AG08396 (cell line): ENCODE results near the gene SLC35B2.

ENCODE experiments used
- DNase-seq: peaks from one replicate; pipeline ENCODE4 v3.0.0; 2012; ENCODE audit warnings: low spot score, mixed read lengths

SLC35B2 gene, protein sequence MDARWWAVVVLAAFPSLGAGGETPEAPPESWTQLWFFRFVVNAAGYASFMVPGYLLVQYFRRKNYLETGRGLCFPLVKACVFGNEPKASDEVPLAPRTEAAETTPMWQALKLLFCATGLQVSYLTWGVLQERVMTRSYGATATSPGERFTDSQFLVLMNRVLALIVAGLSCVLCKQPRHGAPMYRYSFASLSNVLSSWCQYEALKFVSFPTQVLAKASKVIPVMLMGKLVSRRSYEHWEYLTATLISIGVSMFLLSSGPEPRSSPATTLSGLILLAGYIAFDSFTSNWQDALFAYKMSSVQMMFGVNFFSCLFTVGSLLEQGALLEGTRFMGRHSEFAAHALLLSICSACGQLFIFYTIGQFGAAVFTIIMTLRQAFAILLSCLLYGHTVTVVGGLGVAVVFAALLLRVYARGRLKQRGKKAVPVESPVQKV

DNA sequence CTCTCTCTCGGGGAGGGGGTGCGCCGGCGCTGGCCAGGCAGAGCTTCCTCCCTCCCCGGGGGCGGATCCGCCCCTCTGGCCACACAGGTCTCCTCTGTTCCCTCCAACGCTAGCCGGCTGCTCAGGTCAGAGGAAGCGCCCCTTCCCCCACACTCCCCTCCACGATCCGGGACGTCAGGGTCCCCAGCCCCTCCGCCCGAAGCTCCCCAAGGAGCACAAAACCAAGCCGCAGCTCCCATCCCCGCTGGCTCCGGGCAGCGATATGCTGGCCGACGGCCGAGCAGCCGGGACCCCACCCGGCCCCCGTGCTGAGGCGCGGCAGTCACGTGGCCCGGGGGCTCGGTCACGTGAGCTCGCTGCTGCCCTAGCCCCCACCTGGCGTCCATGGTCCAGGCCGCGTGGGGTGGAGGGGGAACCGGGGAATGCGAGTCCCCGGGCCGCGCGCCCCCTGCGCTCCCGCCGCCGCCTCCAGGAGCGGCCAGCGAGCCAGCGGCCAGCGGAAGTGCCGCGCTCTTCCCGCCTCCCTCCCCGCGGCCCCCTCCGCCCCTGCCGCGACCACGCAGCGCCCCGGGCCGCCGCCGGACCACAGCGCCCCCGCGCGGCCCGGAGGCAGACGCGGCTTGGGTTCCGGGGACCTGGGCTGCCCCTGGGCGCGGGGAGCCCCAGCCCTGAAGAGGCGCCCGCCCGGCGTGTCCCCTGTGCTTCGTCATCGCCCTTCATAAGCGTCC lies at the start of gene SLC35B2:
SLC35B2 (minus strand) TSS at position 504 of the 728 bp plus-strand sequence; CDS start at position 386, 118 bp downstream.
- peak; percentile 92 for DNase-seq

DNA sequence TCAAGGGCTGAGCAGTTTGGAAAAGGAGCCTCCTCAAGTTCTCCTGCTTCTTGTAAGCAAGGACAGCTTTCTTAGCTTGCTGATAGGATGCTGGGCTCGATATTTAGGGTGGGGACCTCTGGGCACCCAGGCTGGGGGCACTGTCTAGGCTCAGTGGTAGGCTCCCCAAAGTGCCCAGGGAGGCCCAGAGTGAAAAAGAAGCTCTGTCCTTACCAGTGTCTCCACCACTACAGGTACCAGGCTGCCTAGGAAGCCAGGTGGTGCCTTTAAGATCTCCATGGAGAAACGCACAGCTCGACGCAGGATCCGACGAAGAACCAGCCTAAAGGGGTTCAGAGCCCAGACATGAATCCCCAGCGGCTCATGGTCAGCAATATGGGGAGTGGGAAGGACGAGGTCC lies 49.4 kb upstream of the SLC35B2 start:
- DNase-seq: no peak

DNA sequence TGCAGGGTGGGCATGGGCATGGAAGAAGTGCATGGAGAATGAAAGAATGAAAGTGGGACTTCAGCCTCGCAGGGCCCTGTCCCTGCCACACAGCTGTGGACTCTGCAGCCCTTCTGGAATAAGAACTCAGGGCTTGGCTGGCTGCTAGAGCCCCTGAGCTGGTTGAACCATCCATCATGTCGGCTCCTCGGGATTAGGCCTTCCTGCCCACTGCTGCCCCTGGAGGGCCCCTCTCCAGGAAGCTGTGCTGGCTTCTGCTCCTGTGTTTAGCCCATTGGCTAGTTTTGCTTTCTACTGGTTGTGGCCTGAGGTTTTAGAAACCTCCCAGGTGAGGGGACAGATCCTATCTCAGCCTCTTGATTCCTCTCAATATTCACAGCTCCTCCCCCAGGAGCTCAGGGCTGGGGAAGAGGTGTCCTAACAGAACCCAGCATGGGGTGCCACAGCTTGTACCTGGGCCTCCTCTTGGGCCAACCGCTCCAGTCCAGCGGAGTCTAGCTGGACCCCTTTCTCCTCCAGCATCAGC lies 47.9 kb upstream of the SLC35B2 start:
- DNase-seq: no peak

DNA sequence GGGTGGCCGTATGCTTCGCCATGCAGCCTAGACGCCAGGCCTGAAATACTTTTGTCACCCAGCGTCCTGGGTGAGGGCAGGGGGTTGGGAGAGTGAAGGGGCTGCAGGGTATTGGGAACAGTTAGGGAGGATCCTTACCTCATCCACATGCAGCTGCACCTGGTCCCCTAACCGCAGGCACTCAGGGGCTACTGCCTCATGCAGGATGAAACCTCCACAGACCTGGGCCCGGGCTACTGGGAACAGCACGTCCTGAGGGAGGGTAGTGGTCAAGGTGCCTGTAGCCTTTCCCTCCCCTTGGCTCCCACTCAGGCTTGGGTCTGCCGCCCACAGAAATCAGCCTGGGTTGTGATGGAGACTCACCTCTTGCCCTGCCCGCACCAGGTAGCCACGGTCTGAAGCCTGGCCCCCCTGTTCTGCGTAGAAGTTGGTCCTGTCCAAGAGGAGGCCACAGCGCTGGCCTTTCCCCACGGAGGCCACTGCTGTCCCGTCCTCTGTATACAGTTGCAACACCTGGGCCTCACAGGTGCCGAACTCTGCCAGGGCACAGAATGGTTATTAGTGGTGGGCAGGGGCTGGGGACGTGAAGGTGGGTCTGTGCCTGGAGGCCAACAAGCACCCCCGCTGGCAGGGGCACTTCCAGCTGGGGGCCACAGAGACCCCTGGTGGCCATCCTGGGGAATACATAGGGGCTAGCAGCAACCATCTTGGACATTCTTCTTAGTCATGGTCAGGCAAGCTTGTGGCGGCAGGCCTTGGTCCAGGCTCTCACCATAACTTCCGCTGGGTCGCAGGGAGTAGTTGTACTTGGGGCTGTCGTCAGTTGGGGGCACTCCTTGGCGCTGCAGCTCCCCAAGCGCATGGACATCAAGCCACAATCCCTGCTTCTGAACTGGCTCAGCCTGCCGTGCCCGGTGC lies 47.2 kb upstream of the SLC35B2 start:
- DNase-seq: peak; percentile 60

DNA sequence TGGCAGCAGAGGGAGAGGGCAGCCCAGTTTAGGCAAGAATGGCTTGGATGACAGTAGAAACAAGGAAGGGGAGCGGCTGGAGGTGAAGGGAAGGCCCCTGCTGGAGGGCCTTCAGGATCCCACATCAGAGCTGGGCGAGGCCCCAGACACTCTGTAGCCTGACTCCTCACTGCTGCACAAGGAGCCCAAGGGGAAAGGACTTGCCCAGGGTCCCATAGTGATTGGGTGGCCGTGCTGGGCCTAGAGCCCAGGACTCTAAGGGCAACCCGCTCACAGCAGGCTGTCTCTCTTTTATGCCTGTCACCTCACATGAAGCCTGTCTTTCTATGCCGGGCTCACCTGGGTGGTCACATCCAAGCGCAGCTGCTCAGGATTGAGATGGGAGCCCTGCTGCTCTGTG lies 46.5 kb upstream of the SLC35B2 start:
- DNase-seq: no peak

DNA sequence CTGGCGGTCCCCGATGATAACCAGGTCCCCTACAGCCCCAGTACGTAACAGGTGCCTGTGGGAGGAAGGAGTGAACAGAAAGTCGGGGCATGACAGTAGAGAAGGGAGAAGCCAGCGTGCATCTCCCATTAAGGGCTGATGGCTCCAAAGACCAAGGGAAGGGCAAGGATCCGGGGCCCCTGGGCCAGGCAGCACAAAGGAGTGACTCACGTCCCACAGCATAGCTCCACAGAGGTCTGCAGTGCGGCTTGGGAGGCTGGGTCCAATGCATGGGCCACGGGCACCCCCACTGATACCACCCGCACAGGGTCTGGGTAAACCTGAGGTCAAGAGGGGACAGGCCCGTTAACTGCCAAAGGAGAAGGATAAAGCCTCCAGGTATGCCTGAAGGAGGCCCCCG lies 45.5 kb upstream of the SLC35B2 start:
- DNase-seq: no peak

DNA sequence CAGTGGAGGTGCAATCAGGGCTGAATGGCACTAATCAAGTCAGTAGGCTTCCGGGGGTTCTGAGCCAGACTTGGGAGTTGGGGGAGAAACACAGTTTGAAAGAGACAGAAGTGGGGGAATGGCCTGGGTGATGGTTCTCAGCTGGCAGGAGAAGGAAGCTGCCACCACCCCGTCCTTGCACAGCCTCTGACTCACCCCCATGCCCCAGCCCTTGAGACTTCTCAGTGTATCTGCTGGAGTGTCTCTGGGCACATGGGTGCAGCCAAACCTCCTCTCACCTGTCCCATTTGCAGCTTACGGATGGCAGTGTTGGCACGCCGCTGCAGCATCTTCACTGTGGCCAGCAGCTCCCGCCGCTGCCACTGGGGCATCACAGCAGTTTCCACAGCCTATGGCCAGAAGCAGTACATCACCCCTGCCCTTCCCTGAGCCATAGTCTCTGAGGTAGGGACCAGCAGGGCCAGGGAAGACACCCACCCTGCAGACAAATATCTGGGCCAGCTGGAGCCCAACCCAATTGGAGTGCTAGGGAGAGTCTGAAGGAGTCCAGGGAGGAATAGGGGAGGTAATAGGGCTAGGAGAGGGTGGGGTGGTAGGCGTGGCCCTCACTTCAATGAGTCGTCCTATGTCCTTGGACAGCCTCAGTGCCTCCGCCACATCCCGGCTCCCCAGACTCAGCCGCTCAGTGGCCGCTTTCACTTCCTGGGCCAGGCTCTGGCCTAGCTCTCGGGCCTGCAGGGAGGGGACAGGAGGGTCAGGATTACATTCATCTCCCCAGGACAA lies 44.6 kb upstream of the SLC35B2 start:
- DNase-seq: no peak

DNA sequence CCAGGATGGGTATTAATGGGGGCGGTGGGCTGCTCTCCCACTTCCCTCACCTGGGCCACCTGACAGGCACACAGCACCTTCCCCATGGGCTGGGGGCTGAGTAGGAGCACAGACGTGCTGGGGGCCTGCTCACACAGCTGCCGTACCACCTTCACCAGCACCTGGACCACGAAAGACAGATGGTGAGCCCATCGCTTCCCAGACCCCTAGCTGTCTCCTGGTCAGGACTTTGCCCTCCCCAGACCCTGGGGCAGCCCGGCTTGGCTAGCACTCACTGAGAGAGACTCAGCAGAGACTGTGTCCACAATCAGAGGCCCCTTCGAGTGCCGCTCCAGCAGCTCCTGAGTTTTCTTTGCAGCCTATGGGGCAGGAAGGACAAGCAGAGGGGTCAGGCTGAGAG lies 43.8 kb upstream of the SLC35B2 start:
- DNase-seq: no peak

DNA sequence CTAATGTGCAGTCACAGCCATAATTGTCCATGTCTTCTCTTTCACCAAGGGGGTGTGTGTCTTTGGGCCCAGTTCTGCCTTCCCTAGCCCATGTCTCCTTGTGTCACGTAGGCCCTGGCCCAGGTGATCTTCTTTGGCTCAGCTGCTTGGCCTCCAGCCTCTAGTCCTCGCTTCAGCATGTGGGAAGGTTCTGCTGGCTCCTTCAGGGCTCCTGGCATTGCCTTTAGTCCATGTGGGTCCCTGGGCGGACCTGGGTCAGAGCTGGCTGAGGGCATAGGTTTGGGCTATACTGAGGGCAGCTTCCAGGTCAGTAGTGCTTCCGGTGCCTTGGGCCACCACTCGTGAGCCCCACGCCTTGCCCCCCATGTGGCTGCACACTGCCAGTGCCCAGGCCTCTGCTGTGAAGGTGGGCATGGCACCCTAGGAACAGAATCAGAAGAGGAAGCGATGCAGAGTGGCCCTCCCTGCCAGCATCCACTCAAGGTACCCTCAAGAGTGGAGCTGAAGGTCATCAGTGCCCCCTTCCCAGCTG lies 43.0 kb upstream of the SLC35B2 start:
- no peak for DNase-seq

DNA sequence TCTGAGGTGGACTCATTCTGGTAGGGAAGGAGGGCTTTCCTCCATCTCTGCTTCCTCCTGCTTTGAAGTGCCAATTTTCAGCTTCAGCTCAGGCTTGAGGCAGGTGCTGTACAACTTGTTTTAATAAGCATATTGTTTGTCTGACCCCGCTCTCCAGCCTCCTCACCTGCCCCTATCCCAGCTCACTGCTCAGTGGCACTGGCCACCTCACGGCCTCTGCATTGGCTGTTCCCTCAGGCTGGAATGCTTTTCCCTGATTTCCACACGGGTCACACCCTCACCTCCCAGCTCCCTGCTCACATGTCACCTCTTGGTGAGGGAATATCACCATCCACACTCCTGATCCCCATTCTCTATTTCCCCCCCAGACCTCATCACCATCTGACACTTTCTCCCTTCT lies 41.5 kb upstream of the SLC35B2 start:
- no peak for DNase-seq

DNA sequence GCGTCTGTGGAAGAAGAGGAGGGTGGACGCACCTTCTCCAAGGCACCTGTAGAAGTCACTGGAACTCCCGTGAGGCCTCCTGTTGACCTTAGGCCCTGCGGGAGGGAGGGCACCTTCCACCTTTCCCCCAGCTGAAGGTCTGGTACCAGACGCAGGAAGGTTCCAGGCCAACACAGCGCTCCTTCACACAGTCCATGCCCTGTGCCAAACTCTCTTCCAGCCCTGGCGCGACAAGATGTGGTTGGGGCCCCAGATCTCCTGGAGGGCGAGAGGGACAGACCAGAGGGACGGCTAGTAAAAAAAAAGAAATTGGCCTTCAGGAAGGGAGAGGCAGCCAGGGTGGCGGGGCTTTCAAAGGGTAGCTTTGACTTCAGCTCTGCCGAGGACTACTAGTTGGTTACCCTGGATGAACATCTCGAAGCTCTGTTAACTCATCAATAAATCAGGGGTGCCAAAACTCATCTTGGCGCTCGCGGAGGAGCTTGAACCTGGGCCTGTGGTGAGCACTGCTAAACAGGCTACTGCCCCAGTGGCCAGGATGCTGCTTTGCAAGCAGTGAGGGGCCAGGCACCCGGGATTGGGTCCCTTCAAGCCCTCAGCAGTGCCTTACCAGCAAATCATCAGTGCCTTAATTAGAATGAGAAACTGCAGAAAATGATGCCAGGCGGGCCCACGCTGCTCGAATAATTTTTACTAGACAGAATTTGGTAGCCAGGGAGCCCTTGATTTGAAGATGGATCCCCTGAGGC lies 40.9 kb upstream of the SLC35B2 start:
- no peak for DNase-seq

DNA sequence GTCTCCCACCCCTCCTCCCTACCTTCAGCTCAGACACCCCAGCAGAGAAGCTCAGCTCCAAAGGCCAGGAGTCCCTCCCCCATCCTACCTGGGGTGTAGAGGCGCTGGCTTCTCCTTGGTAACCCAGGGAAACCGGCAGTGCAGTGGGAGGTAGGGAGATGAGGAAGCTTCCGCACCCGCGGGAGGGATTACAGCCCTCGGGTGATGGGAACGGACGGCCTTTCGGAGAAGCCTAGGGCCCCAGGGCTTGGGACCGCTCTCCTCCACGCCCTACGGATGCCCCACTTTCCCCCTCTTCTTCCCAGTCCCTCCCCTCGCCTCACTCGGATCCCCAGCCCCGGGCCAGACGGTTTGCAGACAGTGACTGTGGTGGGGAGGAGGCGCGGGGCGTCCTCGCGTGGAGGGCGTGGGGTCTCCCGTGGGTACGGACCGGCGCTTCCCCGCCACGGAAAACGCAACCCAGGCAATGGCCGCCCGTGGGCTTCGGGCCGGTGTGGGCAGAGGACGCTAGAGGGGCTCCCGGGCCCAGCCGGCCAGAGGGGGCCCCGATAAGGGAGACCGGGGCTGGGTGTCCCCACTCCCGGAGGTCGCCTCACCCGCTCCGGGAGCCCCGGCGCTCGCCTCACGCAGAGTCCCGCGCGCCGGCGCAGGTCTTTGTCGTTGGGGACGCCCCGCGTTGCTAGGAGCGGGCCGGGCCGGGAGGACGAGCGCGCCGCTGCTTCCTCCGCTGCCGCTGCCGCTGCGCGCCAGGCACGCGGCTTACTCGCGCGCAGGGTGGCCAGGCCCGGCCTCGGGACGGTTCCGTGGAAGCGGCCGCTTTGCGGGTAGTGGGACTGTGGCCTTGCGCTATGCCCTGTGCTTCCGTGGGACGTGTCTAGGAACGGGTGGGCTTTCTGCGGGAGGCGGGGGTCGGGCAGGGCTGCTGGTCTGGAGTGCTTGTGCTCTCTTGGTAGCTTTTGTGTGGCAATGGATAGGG lies 40.0 kb upstream of the SLC35B2 start:
- DNase-seq: peak; percentile 77

DNA sequence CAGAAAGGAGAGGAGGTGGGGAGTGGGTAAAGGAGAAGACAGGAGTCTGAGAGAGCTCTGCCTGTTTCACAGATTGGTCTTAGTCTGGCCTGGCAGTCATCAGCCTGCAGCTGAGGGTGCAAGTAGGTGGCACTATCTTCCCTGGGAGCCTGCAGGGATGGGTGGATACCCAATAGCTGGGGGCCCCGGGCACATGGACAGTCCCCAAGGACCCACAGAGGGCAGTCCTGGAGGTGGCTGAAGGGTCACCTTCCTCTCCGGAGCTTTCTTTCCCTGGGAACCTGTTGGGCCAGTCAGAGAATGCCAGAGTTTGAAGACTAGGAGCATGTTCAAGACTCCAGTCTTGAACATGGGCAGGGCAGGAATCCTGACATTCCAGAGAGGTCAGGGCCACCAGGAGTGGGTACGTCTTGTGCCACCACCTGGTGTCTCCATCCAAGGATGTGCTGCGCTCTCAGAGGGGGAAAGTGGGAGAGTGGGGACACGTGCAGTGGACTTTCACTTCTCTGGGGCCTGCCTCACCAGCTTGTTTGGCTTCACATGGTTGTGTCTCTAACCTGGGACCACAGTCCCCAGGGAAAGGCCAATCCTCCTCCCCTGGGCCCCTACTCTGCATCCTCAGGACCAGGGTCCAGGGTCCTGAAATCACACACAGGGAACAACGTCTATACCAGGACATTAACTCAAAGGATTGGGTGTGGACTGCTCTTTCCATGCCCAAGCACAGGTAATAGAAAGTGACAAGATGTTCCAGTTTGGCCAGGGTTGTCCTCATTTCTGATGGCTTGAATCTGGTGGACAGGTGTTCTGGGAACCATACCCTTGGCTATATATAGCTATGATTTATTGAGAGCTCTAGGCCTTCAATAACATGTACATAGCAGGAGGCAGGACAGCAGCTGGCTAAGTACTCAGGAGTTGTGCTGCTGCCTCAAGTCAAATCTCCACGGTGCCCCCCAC lies 37.8 kb upstream of the SLC35B2 start:
- no peak for DNase-seq

DNA sequence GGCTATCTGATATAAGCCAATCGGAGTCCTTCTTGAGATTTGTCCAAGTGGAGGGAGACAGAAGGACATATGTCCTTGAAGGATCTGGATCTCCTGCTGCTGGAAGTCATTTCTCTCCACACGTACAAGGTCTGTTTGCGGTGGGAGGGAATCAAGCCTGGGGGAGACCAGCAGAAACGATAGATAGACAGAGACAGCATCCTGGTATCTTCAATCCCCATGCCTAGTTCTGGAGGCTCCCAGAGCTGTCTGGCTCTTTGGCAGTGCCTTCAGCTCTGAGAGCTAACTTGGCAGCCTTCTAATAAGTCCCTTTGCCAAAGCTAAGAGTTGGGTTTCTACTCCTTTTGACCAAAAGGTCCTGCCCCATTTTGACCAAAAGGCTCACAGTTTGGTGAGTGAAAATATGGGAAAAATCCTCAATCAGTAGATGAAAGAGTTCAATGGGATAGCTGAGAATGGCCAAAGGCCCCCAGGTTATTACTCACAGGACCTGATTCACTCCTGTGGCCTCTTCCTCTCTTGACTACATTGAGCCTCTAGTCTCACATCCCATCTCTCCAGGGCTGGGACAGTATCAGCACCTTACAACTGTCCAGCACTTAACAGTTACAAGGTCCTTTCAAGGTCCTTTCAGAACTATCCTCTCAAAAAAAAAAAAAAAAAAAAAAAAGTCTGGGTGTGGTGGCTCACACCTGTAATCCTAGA lies 35.5 kb upstream of the SLC35B2 start:
- no peak for DNase-seq

DNA sequence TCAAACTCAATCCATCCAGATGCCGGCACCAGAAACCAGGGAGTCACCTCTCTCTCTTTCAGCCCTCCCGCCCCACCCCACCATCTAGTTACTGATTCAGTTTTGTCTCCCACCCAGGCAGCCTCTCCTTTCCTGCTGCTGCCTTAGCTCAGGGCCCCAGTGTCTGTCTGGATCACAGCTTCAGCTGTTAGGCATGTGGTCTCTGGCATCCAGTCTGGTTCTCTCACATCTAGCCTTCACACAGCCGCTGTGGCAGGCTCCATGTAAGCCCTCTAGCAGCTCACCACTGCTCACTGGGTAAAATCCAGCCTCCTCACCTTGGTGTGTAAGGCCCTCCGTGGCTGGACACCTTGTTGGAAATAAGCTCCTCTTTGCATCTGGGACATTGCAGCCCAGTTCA lies 34.5 kb upstream of the SLC35B2 start:
- DNase-seq: no peak

DNA sequence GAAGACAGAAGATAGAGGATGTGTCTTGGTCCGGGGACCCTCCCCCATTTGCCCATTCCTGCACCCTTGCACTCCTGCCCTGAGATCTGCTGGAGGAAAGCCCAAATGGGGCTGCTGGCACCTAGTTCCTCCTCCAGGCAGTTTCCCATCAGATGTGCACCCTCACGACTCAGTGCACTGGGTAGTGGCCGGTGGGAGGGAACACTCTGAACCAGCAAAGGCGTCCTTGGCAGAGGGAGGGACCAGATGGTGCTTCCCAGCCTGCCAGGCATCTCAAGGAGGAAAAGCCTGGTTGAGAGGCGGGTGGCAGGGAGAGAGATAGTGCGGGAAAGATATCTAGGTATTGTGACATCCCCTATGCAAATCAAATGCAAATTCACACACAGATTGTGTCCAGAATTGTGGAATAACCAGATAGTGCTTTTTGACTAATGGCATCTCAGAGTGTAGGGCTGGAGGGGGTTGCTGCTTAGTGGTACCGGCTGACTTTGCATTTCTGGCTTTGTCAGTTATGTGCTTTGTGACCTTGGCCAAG lies 32.5 kb upstream of the SLC35B2 start:
- no peak for DNase-seq

DNA sequence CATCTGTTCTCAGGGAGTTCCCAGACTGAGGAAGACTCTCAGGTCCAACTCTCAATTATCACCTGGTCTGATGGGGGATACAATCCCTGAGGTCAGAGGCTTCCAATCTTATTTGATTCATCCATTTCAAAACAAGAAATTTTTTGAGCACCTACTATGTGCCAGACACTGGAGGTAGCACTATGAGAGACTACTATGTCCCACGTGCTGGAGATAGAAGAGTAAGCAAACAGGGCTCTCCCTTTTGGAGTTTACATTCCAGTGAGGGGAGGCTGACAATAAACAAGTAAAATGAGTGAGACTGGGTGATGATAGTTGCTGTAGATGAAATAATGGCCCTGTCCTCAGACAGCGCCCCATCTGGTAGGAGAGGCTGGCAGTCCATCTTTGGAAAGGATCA lies 29.4 kb upstream of the SLC35B2 start:
- no peak for DNase-seq
